ENCODE measurements around the gene SORBS1.

GRCh38 chr10:95286707-95287106, 274.5 kb downstream of the SORBS1 start:
- TF ChIP-seq CTCF (conservative IDR thresholded peaks at IDR 0.05) (no peak), ZFX (IDR thresholded peaks at IDR 0.05) (no peak)

Data from C4-2B (cell line).